ENCODE data around the gene IL17F.
A peak's percentile ranks its signal among the peaks of the same experiment; 100 is the strongest.
"Not testable (repeated sequence)": the region's sequence is repeated elsewhere in the genome, so short reads cannot be mapped to it uniquely, and the experiment has no call there.

IL17F gene

GRCh38 chr6:52243282-52243893 is 912 bp downstream of the IL17F start:
- no peak for DNase-seq (ENCODE audit: low read depth)

- no peak for DNase-seq (ENCODE audit: low read depth)
Observed at GRCh38 chr6:52241819-52242218, 2.5 kb downstream of the IL17F start.

- peak; percentile 26 for DNase-seq (ENCODE audit: low read depth)
Observed at GRCh38 chr6:52233975-52234823, 10.1 kb downstream of the IL17F start.

GRCh38 chr6:52233005-52233404 is 11.3 kb downstream of the IL17F start:
- DNase-seq (ENCODE audit: low read depth), result no peak

- DNase-seq (ENCODE audit: low read depth), result no peak
Observed at GRCh38 chr6:52231406-52232127, 12.7 kb downstream of the IL17F start.

- no peak for DNase-seq (ENCODE audit: low read depth)
Observed at GRCh38 chr6:52230685-52231084, 13.6 kb downstream of the IL17F start.

- no peak for DNase-seq (ENCODE audit: low read depth)
Observed at GRCh38 chr6:52227495-52227894, 16.8 kb downstream of the IL17F start.

GRCh38 chr6:52221302-52221701 is 23.0 kb downstream of the IL17F start:
- no peak for DNase-seq (ENCODE audit: low read depth)

- DNase-seq (ENCODE audit: low read depth), result no peak
Observed at GRCh38 chr6:52217761-52218160, 26.5 kb downstream of the IL17F start.

- DNase-seq (ENCODE audit: low read depth), result no peak
Observed at GRCh38 chr6:52216932-52217575, 27.2 kb downstream of the IL17F start.

GRCh38 chr6:52215787-52216186 is 28.5 kb downstream of the IL17F start:
- DNase-seq (ENCODE audit: low read depth), result no peak

GRCh38 chr6:52213127-52213526 is 31.2 kb downstream of the IL17F start:
- no peak for DNase-seq (ENCODE audit: low read depth)

- no peak for DNase-seq (ENCODE audit: low read depth)
Observed at GRCh38 chr6:52210227-52210626, 34.1 kb downstream of the IL17F start.

GRCh38 chr6:52209770-52210169 is 34.5 kb downstream of the IL17F start:
- no peak for DNase-seq (ENCODE audit: low read depth)

GRCh38 chr6:52208612-52209011 is 35.7 kb downstream of the IL17F start:
- no peak for DNase-seq (ENCODE audit: low read depth)

GRCh38 chr6:52207066-52207465 is 37.2 kb downstream of the IL17F start:
- DNase-seq (ENCODE audit: low read depth), result no peak

GRCh38 chr6:52201493-52201892 is 42.8 kb downstream of the IL17F start:
- DNase-seq (ENCODE audit: low read depth), result no peak

- DNase-seq (ENCODE audit: low read depth), result no peak
Observed at GRCh38 chr6:52201046-52201445, 43.3 kb downstream of the IL17F start.

GRCh38 chr6:52200088-52200487 is 44.2 kb downstream of the IL17F start:
- not testable (repeated sequence) for DNase-seq (ENCODE audit: low read depth)

- DNase-seq (ENCODE audit: low read depth), result no peak
Observed at GRCh38 chr6:52195886-52196285, 48.4 kb downstream of the IL17F start.

GRCh38 chr6:52191824-52192223 is 52.5 kb downstream of the IL17F start:
- no peak for DNase-seq (ENCODE audit: low read depth)

GRCh38 chr6:52190409-52190808 is 53.9 kb downstream of the IL17F start:
- DNase-seq (ENCODE audit: low read depth), result no peak

Data from GM04503 (cell line).